ENCODE measurements around the gene PBLD.

PBLD gene

DNA sequence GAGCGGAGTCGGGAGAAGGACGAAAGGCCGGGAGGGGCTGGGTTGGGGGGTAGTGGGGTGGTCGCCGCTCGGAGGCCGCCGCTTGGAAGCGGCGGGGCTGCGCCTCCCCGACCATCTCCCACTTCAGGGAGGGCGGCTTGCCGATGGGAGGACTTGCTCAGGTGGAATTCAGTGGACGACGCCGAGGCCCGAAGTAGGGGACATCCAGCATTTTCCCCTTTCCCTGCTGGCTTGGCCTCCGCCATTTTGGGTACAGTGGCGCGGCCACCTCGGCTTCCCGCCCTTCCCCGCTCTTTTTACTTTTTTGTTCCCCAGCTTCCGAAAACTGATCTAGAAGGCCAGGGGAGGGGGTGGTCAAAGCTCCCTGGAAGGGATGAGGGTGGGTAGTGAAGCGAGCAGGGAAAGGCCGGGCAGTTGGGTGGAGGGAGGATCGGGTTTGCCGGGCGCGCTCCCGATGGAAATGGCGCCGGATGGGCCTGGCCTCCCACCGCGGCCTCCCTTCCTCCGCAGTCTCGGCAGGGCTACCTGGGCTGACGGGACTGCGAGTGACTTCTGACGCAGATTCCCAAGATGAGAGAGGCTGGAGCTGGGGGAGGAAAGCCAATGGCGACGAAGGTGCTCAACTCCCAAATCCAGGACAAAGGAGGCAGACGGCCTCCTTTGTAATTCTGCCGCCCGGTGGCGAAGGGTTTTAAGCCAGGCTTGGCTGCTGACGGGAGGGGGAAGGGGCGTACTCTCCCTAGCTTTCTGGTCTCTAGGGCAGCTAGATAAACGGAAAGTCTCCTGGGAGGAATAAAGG, at the start of gene PBLD:
PBLD (minus strand) TSS at position 670 of the 799 bp plus-strand sequence. CDS start 26,084 bp downstream, outside the sequence.
- DNase-seq, result peak; percentile 89

DNA sequence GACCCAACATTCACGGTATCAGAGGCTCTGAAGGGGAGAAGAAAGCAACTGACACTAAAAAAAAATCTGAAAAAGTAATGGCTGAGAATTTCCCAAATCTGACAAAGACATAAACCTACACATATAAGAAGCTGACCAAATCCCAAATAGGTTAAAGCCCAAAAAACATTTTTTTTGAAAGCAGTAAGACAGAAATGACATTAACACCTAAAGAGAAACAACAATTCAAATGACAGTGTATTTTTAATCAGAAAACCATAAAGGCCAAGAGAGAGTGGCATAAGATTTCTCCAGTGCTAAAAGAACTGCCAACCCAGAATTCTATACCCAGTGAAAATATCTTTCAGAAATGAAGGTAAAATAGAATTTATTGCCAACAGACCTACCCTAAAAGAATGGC, 38.9 kb upstream of the PBLD start:
- no peak for DNase-seq

DNA sequence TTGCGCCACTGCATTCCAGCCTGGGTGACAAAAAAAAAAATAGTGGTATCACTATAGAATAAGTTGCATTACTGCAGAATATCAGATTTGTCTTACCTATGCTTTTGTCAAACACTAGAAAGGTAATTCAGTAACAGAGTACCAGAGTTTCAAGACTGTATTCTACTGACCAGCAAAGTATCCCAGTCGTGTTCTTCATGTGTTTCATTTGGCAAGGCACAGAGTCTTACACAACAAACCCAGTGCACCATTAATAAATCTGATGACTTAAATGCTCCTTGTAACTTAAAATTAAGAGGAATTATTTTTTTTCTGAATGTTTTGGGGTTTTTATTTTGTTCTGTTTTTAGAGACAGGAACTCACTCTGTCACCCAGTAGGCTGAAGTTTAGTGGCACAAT, 34.4 kb upstream of the PBLD start:
- no peak for DNase-seq

- no peak for DNase-seq
These were observed 33.9 kb upstream of the PBLD start for GRCh38 chr10:68366600-68366999.

DNA sequence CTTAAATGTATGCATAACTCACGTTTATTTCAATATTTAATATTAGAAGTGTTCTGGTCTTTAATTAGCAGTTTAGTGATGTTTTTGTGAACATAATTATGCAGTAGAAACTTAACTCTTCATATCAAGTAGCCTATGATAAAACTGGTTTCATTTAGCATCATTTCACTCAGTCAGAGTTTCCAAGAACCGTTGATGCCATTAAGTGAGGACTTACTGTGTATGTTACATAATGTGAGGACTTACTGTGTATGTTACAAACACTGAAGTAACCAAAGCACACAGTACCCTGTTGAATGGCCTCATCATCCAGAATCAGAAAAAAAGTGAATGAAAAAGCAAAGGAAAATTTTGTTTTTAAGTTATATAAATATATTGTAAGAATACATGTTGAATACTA, 32.9 kb upstream of the PBLD start:
- DNase-seq, result no peak

GRCh38 chr10:68364101-68364886, 31.6 kb upstream of the PBLD start:
- no peak for DNase-seq

- no peak for DNase-seq
These were observed 29.9 kb upstream of the PBLD start for GRCh38 chr10:68362590-68362989.

- DNase-seq, result no peak
These were observed 26.5 kb upstream of the PBLD start for GRCh38 chr10:68359189-68359588.

DNA sequence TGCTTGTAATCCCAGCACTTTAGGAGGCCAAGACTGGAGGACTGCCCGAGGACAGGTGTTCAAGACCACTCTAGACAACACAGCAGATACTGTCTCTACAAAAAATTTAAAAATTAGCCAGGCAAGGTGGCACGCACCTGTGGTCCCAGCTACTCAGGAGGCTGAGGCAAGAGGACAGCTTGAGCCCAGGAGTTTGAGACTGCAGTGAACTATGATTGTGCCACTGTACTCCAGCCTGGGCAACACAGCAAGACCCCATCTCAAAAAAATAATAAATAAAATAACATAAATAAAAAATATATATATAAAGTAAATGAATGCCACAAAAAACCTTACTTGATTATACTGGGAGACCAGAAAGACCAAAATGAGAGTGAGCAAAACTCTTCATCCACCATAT, 20.8 kb upstream of the PBLD start:
- DNase-seq, result no peak

DNA sequence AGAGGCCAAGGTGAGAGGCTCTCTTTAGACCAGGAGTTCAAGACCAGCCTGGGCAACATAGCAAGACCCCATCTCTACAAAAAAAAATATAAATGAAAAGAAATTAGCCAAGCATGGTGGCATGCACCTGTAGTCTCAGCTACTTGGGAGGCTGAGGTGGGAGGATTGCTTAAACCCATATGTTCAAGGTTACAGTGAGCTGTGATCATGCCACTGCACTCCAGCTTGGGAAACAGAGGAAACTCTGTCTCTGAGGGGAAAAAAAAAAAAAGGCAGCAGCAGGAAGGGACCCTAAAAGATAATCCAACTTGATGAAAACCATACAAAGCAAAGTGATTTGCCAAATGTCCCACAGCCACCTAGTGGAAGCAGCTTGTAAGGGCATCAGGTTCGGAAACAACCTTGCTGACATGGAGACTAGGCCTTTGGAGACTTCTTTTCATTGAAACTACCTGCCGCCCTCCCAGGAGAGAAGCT, 15.6 kb upstream of the PBLD start:
- peak; percentile 82 for DNase-seq

- DNase-seq, result no peak
These were observed 14.0 kb upstream of the PBLD start for GRCh38 chr10:68346774-68347173.

DNA sequence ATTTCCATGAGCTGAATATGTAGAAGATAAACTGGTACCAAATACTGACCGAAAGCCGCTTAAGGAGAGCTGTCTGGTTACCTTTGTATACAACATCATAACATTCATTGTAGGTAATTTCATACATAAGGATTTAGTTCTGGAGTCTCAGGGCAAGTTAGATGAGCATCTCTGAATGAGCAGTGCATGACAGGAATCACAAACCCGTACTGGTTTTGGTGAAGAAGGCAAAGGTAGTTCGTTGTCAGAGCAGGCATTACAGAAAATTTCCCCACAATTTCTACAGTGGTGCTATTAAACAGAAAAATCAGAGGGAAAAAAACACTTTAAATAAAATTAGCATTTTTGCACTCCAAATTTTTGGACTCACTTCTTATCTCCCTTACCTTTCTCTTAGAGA, 12.9 kb upstream of the PBLD start:
- no peak for DNase-seq

DNA sequence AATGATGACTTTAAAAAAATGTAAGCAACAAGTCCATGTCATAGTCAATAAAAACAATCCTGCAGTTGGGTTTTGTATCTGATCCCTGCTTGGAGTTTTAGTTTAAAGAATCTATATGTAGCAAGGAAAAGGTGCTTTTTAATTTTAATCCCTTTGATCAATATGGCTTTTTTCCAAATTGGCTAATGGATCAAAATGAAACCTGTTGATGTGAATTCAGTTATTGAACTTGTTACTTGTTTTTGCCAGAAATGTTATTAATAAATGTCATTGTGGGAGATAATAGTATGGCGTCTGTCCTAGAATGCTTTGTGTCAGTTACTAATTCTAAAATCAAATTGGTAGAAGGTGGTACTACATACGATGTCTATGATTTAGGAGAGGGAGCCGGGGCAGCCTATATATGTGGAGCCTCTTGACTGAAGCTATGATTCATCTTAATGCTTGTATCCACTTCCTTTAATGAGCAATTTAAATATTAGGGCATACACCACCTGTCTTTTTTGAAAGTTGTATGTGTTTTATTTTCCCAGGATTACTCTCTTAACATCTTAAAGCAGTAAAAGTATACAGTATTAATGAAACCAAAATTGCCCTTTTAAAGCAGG, 10.3 kb upstream of the PBLD start:
- DNase-seq, result no peak

GRCh38 chr10:68340358-68341080, 7.8 kb upstream of the PBLD start:
- DNase-seq, result no peak

DNA sequence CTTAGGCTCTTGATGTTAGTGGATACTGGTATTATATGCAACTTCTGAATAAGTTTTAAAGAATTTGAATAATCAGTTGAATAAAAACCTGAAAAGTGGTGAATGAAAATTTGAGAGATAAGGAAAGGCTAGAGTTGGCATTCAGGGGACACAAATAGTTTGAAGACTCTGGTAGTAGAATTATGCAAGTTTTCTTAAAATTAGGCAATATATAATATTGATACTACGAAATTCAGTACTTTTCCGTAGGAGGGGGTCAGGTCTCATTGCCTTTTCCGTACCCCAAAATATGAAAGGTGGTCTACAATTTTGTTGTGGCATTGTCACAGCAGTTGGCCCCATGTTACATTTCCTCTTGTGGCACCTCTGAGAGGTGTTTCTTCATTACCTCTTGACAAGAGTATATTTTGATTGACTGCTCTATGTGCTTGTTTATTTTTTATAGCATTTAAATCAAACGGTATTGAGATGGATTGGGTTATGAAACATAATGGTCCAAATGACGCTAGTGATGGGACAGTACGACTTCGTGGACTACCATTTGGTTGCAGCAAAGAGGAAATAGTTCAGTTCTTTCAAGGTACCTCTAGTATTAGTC, 4.1 kb upstream of the PBLD start:
- DNase-seq, result no peak

- DNase-seq, result peak; percentile 62
These were observed 2.1 kb upstream of the PBLD start for GRCh38 chr10:68334672-68335467.

- DNase-seq, result peak; percentile 46
These were observed 1.0 kb upstream of the PBLD start for GRCh38 chr10:68333440-68334431.

- DNase-seq, result no peak
These were observed 299 bp upstream of the PBLD start for GRCh38 chr10:68333058-68333395.

DNA sequence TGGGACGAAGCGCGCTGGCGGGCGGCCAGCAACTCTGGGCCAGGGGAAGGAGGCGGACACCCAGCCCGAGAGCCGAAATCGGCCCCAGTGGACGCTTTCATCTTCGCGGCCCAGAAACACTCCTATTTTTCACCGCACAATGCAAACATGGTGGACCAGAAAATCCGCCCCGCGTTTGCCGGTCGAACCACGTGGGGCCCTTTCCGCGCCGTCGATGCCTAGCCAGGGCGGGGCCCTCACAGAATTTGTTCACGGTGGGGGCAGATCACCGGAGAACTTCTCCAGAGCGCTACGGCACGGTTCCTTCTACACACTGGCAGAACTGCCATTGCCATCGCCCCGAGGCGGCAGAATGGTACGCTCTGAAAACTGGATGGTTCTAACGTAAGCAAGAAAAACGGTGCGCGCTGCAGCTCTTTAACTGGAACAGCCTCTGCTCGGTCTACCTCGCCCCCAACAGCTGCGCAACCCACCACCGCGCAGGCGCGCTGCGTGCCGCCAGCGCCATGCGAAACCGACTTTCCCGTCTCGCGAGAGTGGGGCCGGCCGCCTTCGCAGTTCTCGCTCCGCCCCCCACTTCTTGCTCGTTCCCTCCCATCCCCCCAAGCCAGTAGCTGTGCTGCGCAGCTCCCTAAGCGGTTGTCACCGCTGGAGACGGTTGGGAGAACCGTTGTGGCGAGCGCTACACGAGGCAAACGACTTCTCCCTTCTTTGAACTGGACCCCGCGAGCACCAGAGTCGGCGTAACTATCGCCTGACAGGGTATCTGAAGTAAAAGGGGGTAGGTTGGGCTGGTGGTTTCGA, 1.1 kb downstream of the PBLD start, which contains the start of gene HNRNPH3:
HNRNPH3 (plus strand) TSS at position 610 of the 804 bp plus-strand sequence. CDS start 5,158 bp downstream, outside the sequence.
- DNase-seq, result peak; percentile 99

Measured in hematopoietic multipotent progenitor cell treated with erythropoietin and hydrocortisone succinate and interleukin-3 and kit ligand, for 6 days (in vitro differentiated cells).